ENCODE measurements around the gene ACO1.
"Not testable (repeated sequence)": the region's sequence is repeated elsewhere in the genome, so short reads cannot be mapped to it uniquely, and the experiment has no call there.

The ACO1 gene

DNA sequence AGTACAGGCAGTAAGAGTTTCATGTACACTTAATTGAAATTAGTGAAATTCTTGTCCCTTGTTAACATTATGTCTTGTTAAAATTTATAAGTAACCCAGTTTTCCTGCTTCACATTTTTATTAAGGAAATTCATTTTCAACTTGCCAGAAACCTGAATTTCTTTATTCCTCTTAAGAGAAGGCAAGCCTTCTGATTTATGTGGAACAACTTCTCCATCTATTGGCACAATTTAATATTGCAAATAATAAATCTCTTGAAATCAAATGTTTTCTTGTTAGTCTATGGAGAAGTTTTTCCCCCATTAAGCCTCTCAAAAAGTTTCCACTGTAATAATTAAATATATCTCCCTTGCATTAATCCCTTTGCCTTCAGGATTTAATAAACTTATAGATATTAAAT is 33.8 kb upstream of the ACO1 start:
- Histone ChIP-seq H2AFZ (no peak overlapping the region), H3K27me3 (ENCODE audit: control insufficient read depth, insufficient read depth, low read length) (no peaks in the 10 kb centered on the region), H3K4me2 (ENCODE audit: low read length) (no peak overlapping the region), H3K4me3 (ENCODE audit: low read depth, low read length) (no peak overlapping the region), H3K27ac (no peak overlapping the region), H3K9ac (no peak overlapping the region), H3K4me1 (no peaks in the 10 kb centered on the region), H3K9me3 (ENCODE audit: control insufficient read depth, low read length) (no peaks in the 10 kb centered on the region), H3K36me3 (ENCODE audit: control insufficient read depth, insufficient read depth, low read length) (no peaks in the 10 kb centered on the region), H3K79me2 (no peaks in the 10 kb centered on the region)
- TF ChIP-seq, protein P1, sequence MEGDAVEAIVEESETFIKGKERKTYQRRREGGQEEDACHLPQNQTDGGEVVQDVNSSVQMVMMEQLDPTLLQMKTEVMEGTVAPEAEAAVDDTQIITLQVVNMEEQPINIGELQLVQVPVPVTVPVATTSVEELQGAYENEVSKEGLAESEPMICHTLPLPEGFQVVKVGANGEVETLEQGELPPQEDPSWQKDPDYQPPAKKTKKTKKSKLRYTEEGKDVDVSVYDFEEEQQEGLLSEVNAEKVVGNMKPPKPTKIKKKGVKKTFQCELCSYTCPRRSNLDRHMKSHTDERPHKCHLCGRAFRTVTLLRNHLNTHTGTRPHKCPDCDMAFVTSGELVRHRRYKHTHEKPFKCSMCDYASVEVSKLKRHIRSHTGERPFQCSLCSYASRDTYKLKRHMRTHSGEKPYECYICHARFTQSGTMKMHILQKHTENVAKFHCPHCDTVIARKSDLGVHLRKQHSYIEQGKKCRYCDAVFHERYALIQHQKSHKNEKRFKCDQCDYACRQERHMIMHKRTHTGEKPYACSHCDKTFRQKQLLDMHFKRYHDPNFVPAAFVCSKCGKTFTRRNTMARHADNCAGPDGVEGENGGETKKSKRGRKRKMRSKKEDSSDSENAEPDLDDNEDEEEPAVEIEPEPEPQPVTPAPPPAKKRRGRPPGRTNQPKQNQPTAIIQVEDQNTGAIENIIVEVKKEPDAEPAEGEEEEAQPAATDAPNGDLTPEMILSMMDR (IDR thresholded peaks at IDR 0.05): no peak

DNA sequence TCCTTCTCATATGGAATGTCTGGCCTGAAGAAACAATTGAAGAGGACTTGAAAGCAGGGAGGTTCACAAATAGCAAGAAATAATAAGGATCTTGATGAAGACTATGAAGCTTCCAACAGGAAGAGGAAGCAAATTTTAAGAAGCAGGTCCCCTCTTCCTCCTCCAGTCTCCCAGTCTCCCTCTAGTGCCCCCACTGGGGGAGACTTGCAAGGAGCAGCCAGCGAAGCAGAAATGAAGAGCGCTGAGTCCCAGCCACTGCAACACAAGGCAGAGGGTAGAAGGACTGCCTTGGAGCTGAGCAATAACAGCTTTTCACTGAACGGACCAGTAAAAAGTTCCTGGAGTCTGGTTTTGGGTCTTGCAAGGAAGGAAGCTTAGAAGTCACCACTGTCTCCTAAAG is 32.6 kb upstream of the ACO1 start:
- Histone ChIP-seq H3K9me3 (ENCODE audit: control insufficient read depth, low read length) (no peaks in the 10 kb centered on the region), H3K27me3 (ENCODE audit: control insufficient read depth, insufficient read depth, low read length) (no peaks in the 10 kb centered on the region)

DNA sequence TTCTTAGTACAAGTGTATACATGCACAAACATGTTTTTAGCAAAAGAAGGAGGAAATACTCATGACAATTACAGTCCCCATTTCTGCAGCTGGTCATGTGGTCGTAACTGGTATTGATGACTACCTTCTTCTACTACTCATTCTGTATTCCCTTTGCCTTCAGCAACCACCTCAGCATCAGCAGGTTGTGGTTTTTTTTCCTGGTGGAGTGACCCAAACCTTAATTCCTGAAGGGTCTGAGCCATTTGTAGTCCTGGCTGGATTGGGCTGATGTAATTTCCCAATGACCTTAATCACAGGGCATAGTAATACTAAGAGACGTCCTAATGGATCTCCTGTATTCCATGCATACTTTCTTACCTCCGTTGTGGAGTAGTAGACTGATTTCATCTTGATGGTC is 31.0 kb upstream of the ACO1 start:
- not testable (repeated sequence) for H3K9me3 ChIP-seq (ENCODE audit: control insufficient read depth, low read length); H3K4me2 ChIP-seq (ENCODE audit: low read length); H3K4me1 ChIP-seq; H3K9ac ChIP-seq; H3K27me3 ChIP-seq (ENCODE audit: control insufficient read depth, insufficient read depth, low read length); H3K4me3 ChIP-seq (ENCODE audit: low read depth, low read length); H3K27ac ChIP-seq; H3K36me3 ChIP-seq (ENCODE audit: control insufficient read depth, insufficient read depth, low read length); H3K79me2 ChIP-seq; H2AFZ ChIP-seq

More for the DNA sequence above, 32.6 kb upstream of the ACO1 start:
- H2AFZ ChIP-seq: no peak overlapping the region
- H3K4me1 ChIP-seq: no peaks in the 10 kb centered on the region
- TF ChIP-seq, protein P1 (IDR thresholded peaks at IDR 0.05): no peak
- no peaks in the 10 kb centered on the region for H3K79me2 ChIP-seq
- H3K4me2 ChIP-seq (ENCODE audit: low read length): no peak overlapping the region
- no peaks in the 10 kb centered on the region for H3K36me3 ChIP-seq (ENCODE audit: control insufficient read depth, insufficient read depth, low read length)
- no peak overlapping the region for H3K27ac ChIP-seq
- no peak overlapping the region for H3K4me3 ChIP-seq (ENCODE audit: low read depth, low read length)
- H3K9ac ChIP-seq: no peak overlapping the region

DNA sequence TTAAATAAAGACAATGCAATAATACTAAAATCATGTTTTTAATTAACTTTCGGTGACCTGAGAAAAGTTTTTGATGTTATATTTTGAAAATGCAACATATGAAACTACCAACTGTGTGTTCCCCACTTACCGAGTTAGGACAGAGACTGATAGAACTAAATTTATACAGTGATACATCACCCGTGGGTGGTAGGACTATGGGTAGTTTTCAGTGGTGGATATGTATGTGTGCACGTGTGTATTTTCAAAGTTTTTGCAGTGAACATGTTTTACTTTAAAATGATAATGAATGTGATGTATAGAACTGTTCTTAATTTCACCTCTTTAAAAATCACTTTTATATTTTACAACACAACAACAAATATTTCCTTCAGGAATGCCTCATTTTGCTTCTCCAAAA is 25.0 kb upstream of the ACO1 start:
- Histone ChIP-seq H3K4me2 (ENCODE audit: low read length) (no peak overlapping the region), H3K36me3 (ENCODE audit: control insufficient read depth, insufficient read depth, low read length) (no peaks in the 10 kb centered on the region), H3K27ac (no peak overlapping the region), H3K27me3 (ENCODE audit: control insufficient read depth, insufficient read depth, low read length) (no peaks in the 10 kb centered on the region), H3K4me3 (ENCODE audit: low read depth, low read length) (no peak overlapping the region), H3K79me2 (no peaks in the 10 kb centered on the region), H2AFZ (no peak overlapping the region), H3K9me3 (ENCODE audit: control insufficient read depth, low read length) (no peaks in the 10 kb centered on the region), H3K9ac (no peak overlapping the region), H3K4me1 (no peaks in the 10 kb centered on the region)
- TF ChIP-seq, protein P1 (IDR thresholded peaks at IDR 0.05): no peak

DNA sequence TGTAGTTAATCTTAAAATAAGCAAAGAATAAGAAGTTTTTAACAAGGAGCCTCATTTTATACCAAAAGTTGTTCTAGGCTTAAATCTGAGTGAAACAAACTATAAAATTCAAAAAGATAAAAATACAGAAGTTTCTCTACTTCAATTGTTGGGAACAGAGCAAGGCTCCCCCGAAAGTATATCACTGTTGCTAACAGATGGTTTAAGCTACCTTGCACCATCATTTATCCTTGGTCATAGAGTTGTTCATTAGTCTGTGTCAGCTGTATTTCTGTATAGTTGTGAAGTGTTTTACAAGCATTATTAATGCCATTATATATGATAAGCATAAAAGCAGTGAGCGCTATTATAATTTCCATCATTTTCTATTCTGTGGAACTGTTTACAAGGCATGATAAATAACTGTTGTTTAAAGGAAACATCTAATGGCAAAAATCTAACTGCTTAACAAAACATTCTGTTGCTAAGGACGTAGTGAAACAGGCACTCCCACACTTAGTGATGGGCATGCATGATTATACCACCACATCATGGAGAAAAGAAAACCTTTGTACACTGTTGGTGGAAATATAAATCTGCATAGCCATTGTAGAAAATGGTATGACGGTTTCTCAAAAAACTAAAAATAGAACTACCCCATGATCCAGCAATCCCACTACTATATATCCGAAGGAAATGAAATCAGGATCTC is 23.3 kb upstream of the ACO1 start:
- H2AFZ ChIP-seq: no peak overlapping the region
- no peaks in the 10 kb centered on the region for H3K9me3 ChIP-seq (ENCODE audit: control insufficient read depth, low read length)
- no peaks in the 10 kb centered on the region for H3K79me2 ChIP-seq
- H3K9ac ChIP-seq: no peak overlapping the region
- H3K27me3 ChIP-seq (ENCODE audit: control insufficient read depth, insufficient read depth, low read length): no peaks in the 10 kb centered on the region
- no peak overlapping the region for H3K27ac ChIP-seq
- TF ChIP-seq, protein P1 (IDR thresholded peaks at IDR 0.05): no peak
- no peaks in the 10 kb centered on the region for H3K4me1 ChIP-seq
- H3K4me3 ChIP-seq (ENCODE audit: low read depth, low read length): no peak overlapping the region
- H3K36me3 ChIP-seq (ENCODE audit: control insufficient read depth, insufficient read depth, low read length): no peaks in the 10 kb centered on the region
- H3K4me2 ChIP-seq (ENCODE audit: low read length): no peak overlapping the region

Data from parathyroid adenoma (tissue), 2 donors.